Right kidney (tissue), 1 donor: ENCODE data around the gene SNTA1.
"Not testable (repeated sequence)": the region's sequence is repeated elsewhere in the genome, so short reads cannot be mapped to it uniquely, and the experiment has no call there.

Experiments used
- DNase-seq: peaks from one replicate; pipeline ENCODE4 v3.0.0-alpha.2; 2016

SNTA1 gene

DNA sequence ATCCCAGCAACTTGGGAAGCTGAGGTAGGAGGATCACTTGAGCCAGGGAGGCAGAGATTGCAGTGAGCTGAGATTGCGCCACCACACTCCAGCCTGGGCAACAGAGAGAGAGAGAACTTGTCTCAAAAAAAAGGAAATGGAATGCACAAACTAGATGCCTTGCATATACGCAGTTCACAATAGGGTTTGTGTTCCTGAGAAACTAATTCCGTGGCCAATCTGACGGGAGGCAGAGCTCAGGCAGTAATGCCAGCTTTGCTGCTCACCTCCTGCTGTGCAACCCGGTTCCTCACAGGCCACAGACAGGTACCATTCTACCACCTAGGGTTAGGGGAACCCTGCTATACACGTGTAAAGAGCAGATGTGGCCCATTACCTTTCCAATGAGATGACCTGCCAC lies 43.6 kb downstream of the SNTA1 start:
- no peak for DNase-seq

DNA sequence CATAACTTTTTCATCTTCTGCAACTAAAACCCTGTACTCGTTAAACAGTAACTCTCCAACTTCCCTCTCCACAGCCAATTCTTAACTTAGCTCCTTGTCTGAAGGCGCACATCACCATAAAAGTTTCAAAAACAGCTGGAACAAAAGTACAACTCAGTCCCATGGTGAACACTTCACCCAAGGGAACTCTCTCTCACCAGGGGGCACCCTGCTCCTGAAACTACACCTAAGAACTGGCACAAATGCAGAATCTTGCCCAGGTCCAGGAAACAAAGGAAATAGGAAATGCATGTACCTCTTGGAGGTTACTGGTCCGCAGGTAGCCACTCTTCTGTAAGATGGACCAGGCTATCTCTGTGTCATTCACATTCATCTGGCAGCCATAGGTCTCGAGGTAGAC lies 48.8 kb downstream of the SNTA1 start:
- DNase-seq, result no peak

DNA sequence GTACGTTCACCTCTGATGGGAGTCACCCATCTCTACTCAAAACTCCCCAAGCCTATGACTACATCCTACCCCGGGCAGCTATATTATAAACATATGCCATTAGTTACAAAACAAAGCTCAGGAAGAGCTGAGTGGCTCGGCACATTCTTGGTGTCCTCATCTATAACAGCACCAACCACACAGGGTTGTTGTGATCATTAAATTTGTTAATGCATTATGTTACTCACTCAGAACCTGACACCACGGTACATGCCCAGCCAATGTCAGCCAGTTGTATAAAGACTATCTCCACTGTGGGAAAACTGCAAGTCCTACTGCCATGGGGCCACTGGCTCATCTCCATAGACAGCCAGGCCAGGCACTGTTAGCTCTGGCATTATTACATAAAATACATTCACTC lies 50.0 kb downstream of the SNTA1 start:
- no peak for DNase-seq

DNA sequence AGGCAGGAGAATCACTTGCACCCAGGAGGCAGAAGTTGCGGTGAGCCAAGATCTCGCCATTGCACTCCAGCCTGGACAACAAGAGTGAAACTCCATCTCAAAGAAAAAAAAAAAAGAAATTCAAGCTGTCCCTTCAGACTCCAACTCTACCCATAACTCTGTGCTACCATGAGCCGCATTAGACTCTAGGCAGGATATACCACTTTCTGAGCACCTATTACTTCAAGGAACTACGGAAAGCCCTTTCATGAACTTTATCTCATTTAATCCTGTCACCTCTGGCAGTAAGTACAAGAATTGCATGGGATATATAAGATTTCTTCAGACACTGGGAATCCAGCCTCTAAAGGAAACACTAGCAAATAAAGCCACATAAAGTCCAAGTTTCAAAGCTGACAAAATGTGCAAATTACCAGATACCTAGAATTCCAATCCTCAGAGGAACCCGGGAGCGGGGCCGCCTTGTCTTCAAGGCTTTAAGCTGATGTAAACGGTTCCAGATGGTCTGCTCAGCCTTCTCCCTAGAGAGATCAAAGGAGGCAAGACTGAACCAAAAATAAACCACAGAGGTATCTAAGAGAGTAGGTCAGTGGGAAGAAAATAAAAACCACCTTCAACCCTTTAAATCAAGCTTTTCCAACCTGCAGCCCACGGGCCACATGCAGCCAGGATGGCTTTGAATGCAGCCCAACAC lies 51.7 kb downstream of the SNTA1 start:
- DNase-seq, result no peak

DNA sequence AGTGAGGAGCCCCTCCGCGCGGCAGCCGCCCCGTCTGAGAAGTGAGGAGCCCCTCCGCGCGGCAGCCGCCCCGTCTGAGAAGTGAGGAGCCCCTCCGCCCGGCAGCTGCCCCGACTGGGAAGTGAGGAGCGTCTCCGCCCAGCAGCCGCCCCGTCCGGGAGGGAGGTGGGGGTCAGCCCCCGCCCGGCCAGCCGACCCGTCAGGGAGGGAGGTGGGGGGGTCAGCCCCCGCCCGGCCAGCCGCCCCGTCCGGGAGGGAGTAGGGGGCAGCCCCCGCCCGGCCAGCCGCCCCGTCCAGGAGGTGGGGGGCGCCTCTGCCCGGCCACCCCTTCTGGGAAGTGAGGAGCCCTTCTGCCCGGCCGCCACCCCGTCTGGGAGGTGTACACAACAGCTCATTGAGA lies 54.2 kb downstream of the SNTA1 start:
- not testable (repeated sequence) for DNase-seq

DNA sequence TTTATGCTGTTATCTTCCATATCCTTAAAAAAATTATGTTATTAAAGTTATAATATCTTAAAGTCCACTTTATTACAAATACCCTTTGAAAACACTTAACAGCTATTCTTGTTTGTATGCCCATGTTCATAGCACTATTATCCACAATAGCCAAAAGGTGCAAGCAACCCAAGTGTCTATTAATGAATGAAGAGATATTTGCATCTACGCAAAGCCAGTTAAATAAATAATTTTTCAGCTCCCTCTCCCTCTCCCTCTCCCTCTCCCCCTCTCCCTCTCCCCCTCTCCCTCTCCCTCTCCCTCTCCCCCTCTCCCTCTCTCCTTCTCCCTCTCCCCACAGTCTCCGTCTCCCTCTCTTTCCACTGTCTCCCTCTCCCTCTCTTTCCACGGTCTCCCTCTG lies 55.3 kb downstream of the SNTA1 start:
- no peak for DNase-seq

DNA sequence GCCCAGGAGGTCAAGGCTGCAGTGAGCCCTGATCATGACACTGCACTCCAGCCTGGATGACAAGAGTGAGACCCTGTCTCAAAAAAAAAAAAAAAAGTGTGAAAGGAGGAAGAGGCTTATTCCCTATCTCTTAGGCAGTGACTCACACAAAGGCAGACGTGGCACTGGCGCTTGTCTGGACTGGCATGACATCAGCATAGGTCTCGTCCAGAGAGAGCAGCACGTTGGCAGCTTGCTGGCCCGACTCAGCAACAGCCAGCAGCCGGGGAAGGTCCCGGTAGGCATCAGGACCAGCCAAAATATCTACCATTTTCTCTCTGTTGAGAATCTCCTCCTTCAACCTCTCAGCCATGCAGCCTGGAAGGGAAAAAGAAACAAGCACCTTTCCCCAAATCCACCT lies 56.4 kb downstream of the SNTA1 start:
- DNase-seq, result no peak

DNA sequence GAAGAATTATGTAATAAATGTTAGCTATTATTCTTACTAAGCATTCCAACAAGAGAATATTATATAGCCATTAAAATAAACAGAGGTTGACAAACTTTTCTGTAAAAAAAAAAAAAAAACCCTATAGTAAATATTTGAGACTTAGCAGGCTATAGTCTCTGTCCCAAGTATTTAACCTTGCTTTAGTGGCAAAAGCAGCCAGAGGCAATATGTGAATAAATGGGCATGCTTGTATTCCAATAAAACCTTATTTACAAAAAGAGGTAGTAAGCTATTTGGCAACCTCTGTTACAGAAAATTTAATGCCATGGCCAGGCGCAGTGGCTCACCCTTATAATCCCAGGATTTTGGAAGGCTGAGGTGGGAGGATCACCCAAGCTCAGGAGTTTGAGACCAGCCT lies 56.9 kb downstream of the SNTA1 start:
- DNase-seq, result no peak

DNA sequence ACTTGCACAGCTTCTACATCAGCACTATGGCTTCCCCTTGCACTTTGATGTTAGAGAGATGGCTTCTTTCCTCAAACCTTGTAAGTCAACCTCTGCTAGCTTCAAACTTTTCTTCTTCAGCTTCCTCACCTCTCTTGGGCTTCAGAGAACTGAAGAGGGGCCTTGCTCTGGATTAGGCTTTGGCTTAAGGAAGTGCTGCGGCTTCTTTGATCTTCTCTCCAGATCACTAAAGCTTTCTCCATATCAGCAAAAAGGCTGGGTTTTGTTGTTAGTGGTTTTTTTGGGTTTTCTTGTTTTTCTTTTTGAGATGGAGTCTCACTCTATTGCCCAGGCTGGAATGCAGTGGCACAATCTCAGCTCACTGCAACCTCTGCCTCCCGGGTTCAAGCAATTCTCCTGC lies 66.2 kb downstream of the SNTA1 start:
- no peak for DNase-seq

DNA sequence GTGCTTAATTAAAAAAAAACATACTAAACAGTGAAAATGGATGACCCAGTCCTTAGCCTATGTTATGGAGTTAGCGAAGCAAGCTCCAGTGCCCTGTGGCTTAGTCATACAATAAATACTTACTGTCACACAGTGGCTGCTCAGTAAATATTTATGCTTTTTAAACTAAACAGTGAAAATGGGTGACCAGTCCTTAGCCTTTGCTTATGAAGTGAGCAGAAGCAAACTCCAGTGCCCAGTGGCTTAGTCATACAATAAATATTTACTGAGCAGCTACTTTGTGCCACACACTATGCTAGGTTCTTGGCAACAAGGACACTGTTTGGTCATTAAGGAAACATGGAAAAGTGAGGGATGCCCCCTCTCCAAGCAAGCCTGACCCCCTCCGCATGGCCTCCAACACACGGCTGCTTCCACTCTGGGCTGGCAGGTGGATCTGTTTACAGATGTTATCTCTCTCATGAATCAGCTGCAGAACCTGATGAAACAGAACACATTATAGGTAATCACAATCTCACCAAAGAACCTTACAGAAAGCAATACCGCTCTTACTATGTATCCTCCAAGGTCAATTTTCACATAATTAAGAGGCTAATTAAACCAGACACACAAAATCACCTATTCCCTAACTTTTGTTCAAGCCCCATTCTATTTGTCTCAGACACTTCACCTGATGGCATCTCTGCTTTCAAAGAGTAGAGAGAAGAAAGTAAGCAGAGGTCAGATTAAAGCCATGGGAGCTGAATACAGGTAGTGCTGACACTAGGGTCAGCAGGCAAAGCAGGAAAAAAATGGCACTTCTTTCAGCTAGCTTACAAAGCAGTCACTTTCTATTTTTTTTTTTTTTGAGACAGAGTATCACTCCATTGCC lies 69.6 kb downstream of the SNTA1 start:
- DNase-seq, result no peak

DNA sequence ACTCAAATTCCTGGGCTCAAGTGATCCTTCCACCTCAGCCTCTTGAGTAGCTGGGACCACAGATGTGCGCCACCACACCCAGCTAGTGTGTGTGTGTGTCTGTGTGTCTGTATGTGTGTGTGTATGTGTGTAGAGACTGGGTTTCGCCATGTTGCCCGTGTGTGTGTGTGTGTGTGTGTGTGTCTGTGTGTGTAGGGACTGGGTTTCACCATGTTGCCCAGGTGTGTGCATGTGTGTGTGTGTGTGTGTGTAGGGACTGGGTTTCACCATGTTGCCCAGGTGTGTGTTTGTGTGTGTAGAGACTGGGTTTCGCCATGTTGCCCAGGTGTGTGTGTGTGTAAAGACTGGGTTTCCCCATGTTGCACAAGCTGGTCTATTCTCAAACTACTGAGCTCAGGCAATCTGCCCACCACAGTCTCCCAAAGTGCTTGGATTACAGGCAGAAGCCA lies 70.5 kb downstream of the SNTA1 start:
- DNase-seq, result no peak

DNA sequence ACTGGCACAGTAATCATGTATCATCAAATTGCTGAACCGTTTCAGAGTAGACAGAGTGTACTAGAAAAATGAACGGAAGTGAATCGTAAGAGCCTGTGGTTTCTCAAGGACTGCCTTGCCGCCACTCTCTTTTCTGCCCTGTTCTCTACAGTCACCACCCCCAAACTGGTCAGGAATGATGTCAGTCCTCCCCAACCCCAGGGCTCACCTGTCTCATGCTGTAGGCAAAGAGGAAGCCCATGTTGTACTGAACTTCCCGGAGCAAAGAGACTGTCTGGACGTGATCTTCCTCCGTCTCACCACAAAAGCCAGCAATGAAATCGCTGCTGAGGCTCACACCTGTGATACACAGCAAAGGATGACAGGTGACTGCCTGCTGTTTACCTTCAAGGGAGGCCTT lies 73.3 kb downstream of the SNTA1 start:
- no peak for DNase-seq

DNA sequence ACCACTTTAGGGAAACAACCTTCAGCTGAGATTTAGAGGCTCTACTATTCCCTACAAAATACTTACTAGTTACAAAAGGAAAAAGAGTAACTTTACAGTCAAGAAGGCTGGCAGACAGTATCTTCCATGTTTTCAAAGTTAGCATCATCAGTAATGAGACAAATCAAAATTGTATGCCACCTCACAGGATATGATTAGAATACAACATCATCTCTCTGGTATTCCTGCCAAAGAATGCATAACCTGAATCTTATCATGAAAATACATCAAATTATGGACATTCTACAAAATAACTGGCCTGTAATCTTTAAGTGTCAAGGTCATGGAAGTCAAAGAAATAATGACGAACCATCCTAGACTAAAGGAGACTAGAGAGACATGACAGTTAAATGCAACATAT lies 80.7 kb downstream of the SNTA1 start:
- no peak for DNase-seq

DNA sequence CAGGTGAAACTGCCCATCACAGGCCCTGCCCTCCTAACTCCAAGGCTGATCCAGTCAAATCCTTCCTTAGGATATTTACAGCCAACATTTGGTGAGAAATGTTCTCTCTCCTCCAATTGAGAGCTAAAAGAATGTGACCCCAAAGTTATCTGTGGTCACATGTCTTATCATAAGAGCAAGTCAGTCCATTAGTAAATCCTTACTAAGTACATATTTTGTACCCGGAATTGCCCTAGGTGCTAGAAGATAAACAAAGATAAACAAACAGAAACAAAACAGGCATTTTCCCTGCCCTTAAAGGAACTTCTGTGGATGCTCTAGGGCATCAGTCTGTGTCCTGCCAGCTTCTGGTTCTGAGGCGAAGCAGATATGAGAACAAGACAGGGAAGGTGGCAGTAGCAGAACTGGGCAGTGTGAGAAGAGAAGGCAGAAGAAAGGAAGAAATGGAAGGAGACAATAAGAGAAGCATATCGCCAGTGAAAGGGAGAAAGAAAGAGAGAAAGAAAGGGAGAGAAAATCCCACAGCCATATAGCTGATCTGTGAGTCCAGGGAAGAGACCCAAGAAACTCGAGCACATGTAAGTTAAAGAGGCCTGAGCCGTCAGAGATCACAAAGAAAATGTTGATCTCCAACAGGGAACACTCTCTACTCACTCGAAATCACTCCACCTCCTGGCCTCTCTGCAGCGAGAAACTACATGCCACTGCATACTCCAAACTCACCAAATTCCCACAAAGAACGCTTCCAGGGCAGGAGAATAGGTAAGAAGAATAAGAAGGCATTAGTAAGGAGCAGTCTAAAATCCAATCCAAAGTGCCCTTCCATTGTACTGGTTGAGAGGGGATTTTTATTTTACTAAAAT lies 83.9 kb downstream of the SNTA1 start:
- DNase-seq, result no peak
